A673 (cell line): ENCODE data around the gene SLC35F1.

Source experiments
- CTCF ChIP-seq: fragments of 300-800, 200-600 bp; sonication (generic); conservative IDR thresholded peaks from 2 replicates; pipeline ENCODE4 v1.5.1; 2017; ENCODE audit warnings: low read depth, mild to moderate bottlenecking, antibody characterized with exemption, low read length, moderate library complexity, mixed read lengths
- EZH2 ChIP-seq: fragments of 200-600 bp; sonication (generic); IDR thresholded peaks from 2 replicates; pipeline ENCODE4 v1.6.1; 2017; ENCODE audit warnings: borderline replicate concordance, low read depth, mild to moderate bottlenecking, mixed read lengths, antibody characterized with exemption, low read length; ENCODE audit not compliant: poor library complexity, severe bottlenecking

GRCh38 chr6:118335325-118335816, 428.3 kb downstream of the SLC35F1 start:
- TF ChIP-seq EZH2 (no peak), CTCF (no peak)
